Hematopoietic multipotent progenitor cell treated with erythropoietin and hydrocortisone succinate and interleukin-3 and kit ligand, for 4 days (in vitro differentiated cells): ENCODE data around the gene DNAJC3.
"Not testable (repeated sequence)": the region's sequence is repeated elsewhere in the genome, so short reads cannot be mapped to it uniquely, and the experiment has no call there.

Experiments used
- DNase-seq: peaks from one replicate; pipeline ENCODE4 v3.0.0-alpha.2; 2015

Gene DNAJC3

DNA sequence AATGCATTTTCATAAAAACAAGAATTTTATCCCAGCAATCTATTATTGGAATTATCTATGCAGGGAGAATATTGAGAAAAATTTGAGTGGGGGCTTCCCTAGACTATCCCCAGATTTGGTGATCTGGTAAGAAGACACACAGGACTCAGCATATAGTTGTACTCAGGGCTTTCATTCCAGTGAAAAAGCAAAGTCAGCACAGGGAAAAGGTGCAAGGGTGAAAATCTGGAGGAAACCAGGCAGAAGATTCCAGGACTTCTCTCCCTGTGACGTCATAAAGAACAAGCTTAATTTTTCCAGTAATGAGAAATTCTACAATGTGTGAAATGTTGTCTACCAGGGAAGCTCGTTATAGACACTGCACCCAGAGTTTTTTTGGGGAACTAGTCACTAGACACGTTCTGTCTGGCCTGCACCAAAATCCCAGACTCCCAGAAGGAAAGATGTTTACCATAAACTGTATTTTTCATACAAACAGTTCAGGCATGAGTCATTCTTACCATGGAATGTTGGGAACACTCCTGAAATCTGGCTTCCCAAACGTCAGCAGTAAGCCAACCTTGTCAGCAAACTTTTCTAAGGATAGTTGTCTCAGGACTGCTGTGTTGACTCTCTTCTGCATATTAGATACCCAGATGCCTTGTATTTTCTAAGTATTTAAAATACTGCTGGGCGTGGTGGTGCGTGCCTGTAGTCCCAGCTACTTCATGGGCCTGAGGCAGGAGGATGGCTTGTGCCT, 107.4 kb downstream of the DNAJC3 start:
- no peak for DNase-seq

DNA sequence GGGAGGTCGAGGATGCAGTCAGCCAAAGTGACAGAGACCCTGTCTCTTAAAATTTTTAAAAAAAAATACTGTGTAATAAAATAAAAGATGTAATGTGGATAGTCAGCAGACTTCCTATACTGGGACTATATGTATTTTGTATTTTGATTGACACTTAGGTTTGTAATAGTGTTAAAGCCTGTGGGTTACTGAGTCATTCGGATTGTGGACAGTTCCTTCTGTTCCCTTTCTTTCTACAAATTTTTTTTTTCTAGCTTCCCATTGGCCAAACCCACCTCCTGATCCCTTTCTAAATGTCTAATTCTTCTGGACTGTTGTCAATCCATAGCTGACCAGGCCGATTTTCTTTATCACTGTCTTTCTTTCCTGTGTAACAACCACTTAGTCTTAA, 108.0 kb downstream of the DNAJC3 start:
- DNase-seq: peak; percentile 40

DNA sequence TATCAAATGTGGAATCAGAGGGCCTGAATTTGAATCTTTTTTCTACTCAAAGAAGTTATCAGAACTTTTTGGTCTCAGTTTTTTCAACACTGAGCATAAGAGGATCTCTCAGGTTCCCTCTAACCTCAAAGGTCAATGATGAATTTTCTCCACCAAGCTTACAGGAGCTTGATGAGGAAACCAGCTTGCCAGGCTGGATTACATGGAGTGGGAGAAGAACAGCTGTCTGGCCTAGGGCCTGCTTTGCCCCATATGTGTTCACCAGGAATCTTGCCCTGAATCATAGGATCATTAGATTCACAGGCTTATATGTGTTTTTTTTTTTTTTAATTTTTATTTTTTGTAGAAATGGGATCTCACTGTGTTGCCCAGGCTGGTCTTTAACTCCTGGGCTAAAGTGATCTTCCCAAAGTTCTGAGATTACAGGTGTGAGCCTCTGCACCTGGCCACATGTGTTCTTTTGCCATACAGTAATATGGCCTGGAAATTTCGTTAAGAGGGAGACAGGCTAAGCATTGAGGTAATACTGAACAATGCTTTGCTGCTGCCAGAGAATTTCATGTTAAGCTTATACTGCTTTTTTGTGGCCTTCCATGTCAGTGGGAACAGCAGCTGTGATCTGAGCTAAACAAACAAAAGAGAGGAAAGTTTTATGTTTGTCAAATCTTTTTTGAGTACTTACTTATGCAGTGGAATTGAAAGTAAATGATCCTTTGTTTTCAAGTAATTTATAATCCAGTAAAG, 110.6 kb downstream of the DNAJC3 start:
- no peak for DNase-seq

DNA sequence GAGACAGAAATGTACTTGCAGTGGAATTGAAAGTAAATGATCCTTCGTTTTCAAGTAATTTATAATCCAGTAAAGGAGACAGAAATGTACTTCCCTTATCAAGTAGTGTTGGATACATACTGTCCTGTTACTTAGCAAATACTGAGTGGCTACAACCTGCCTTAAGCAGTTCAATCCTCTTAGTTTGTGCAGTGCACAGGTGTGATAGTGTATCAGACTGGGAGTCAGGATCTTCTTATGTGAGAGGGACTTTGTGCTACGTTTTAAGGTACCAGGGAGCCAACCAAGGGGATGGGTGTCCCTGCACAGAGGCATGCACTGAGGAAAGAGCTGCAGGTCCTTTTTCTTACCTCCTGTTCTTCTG, 111.1 kb downstream of the DNAJC3 start:
- no peak for DNase-seq

DNA sequence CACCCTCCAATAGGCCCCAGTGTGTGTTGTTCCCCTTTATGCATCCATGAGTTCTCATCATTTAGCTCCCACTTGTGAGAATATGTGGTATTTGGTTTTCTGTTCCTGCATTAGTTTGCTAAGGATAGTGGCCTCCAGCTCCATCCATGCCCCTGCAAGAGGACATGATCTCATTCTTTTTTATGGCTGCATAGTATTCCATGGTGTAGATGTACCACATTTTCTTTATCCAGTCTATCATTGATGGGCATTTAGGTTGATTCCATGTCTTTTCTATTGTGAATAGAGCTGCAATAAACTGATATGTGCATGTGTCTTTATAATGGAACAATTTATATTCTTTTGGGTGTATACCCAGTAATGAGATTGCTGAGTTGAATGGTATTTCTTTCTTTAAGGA, 112.4 kb downstream of the DNAJC3 start:
- DNase-seq: not testable (repeated sequence)

DNA sequence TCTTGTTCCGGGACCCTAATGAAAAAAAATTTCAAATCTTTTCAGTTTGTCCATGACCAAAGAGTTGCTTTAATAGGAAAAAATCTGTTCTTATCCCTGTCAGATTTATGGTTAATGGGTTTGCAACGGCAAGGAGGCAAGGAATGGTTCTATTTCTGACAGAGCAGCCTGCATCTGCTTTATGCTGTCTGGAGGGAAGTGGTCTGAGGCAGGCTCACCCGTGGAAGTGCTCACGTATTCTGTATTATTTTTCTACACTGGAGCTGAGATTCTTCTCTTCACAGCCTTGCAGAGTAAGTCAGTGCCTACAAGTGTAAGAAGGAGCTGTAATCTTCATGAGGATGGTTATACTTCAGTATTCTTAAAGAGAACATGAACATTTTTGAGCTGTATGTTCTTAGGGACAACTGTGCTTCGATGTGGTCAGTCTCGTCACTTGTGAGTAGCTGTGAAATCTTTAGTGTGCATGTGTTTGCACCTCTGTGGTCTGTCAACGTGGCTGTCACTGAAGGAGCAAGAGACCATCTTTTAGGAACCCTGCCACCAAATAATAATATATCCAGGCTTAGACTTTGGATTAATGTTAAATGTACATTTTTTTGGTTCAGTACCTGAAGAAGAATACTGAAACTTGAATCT, 114.3 kb downstream of the DNAJC3 start:
- no peak for DNase-seq

DNA sequence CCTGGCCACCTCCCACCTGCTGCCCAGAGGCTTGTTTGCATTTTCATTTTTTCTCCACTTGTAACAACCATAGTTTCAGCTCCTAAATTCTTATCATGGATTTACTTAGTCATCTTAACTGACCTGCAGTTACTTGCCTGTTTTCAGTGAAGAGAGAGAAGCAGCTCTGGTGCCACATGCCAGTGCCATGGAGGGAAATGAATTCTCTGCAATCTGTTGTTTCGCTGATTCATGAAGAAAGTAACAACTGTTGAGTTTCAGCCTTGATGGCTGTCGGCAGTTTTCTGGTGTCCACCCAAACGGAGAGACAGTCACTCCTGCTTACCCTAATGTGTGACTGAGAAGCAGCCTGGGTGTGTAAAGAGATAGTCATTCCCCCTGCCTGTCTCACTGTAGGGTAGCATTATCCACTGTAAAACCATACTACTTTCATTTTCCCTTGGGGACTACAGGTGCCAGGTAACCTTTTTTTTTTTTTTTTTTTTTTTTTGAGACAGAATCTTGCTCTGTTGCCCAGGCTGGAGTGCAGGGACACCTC, 116.1 kb downstream of the DNAJC3 start:
- no peak for DNase-seq

DNA sequence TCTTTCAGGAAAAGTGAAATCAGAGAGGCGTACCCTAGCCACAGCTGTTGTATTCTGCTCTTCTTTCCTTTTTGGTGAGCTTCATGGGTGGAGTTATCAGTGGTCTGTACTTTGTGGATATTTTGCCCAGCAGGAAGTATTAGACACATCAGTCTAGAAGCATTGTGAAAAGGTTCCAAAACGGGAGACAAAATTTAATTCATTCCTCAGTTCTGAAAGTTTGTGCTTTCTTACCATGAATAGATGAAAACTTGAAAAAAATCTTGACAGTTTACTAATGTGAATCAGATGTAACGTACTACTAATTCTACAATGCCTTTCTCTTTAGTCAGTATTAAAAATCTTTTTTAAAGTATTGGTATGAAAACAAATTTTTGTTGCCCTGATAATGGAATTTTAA, 116.8 kb downstream of the DNAJC3 start:
- DNase-seq: no peak

DNA sequence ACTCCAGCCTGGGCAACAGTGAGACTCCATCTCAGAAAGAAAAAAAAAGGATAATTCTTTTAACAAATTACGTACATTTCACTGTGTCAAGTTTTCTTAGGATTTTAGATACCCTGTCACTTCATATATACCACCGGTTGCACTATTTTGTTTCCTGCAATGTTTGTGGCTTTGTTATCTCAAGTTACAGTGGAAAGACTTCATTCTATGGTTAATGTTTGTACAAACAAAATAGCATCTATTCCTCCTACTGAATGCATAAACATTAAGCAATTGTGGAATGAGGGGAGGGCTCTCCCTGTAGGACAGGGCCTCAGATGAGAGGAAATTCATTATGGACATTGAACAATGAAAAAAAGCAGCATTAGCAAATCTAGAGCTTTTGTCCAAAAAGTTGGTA, 120.1 kb downstream of the DNAJC3 start:
- DNase-seq: no peak

DNA sequence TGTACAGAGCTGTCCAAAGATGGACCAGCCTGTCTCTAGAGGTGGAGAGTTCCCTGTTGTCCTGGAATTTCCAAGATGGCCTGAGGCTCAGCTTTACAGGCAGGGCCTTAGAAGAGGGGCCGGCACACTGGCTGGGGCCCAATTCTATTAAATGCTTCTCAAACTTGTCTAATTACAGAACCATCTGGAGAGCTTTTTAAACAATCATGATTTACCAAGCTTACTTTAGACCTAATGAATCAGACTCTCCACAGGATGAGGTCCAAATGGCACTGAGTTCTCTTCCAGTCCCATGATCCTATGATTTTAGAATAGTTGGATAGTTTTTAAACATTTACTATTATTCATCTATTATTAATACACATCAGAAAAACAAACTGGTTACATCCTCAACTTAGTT, 123.5 kb downstream of the DNAJC3 start:
- DNase-seq: no peak

DNA sequence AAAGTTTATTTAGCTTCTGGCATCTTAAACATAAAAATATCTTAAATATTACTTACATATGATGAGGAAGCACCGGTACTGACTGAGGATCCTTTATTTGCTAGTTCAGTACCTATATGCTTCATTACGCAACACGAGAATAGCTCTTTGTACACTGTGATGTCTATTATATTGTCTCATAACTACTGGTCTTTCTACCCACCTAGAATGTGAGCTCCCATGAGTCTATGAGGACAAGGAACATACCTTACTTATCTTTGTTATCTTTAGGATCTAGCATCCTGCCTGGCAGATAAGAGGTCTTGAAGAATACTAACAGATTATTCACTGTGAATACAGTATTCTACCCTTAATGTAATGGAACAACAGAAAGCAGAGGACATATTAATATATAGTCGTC, 124.9 kb downstream of the DNAJC3 start:
- DNase-seq: no peak

DNA sequence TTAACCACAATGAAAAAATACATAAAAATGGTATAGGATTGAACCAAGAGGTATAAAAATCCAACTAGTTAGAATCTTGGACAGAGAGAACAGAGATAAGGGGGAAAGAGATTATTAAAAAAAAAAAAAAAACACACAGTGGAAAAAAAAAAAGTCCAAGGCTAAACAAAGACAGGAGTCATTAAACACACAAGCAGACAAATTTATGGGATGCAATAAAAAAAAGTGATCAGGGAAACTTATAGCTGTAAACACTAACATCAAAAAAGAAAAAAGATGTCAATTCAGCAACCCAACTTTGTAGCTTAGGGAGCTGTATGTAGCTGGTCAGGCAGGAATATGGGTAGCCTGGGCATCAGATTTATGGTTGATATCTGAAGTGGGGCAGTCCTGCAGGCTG, 129.0 kb downstream of the DNAJC3 start:
- no peak for DNase-seq

DNA sequence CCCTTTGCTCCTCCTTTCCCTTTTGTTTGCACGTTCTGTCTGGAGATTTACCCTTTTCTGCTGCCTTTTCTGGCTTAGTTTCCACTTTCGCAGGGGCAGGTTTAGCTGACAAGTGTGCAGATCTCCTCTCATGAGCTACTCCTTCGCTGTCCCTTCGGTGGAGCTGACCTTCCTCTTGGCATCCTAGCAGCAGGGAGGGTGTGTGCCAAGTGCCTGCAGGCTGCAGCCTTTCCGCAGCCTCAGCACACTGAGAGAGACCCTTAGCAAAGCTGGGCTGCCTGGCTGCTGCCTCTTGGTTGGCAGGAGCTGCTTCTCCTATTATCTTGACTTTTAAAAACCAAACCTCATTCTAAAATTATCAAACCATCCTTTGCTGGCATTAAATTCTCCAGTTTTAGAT, 132.5 kb downstream of the DNAJC3 start:
- no peak for DNase-seq

DNA sequence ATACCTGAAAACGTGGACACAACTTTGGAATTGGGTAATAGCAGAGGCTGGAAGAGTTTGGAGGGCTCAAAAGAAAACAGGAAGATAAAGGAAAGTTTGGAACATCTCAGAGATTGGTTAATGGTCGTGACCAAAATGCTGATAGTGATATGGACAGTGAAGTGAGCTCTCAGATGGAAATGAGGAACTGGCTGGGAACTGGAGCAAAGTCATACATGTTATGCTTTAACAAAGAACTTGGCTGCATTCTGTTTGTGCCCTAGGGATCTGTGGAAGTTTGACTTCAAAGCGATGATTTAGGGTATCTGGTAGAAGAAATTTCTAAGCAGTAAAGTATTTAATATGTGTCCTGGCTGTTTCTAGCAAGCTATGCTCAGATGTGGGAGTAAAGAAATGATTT, 136.2 kb downstream of the DNAJC3 start:
- DNase-seq: no peak

DNA sequence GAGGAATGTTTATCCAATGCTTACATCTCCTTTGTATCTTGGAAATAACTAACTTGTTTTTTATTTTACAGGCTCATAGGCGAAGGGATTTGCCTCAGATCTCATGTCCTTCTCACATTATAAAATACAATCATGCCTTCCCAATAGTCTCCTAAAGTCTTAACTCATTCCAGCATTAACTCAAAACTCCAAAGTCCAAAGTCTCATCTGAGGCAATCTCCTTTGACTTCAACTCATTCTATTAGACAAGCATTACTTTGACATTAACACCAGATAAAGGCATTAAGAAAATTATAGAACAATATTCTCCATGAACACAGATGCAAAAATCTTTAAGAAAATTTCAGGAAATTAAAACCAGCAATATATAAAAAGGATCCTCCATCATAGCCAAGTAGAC, 137.6 kb downstream of the DNAJC3 start:
- DNase-seq: no peak

DNA sequence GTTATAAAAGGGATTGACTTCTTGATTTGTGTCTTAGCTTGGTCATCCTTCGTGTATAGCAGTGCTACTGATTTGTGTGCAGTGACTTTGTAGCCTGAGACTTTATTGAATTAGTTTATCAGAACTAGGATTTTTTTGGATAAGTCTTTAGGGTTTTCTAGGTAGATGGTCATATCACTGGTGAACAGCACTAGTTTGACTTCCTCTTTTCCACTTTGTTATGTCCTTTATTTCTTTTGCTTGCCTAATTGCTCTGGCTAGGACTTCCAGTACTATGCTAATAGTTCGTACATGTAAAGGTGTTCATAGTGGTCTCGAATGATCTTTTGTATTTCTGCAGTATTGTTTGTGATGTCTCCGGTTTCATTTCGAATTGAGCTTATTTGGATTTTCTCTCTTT, 145.4 kb downstream of the DNAJC3 start:
- peak; percentile 20 for DNase-seq

DNA sequence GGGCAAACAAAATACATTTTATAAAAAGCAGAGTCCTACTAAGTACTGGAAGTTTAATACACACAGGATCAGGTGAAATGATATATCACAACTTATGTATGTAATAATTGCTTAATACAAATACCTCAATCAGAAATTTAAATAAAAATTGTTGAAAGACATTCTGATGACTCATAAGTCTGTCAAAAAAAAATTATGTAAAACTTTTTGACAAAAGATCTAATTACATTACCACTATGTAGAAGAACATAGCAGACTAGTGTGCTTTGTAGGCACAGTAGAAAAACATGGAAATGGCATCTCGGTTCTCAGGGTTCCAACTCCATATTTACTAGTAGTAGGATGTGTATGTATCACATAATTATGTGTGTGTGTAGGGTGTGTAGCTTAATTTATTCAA, 156.2 kb downstream of the DNAJC3 start:
- no peak for DNase-seq

DNA sequence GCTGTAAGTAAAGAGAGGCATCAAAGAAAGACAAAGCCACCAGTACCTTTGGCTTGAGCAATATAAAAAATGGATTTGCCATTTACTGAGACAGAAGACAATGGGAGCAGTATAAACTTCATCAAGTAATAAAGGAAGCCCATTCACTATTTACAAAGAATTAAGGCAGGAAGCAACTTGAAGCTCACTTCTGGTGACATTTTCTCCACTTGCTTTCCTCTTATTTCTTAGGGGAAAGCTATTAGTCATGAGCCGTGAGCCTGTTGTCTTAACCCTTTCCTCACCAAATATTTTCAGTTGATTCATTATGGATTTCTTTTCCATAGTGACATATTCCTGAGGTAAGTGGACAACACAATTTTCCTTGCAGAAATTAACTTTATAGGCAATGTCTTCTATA, 156.8 kb downstream of the DNAJC3 start:
- peak; percentile 9 for DNase-seq

DNA sequence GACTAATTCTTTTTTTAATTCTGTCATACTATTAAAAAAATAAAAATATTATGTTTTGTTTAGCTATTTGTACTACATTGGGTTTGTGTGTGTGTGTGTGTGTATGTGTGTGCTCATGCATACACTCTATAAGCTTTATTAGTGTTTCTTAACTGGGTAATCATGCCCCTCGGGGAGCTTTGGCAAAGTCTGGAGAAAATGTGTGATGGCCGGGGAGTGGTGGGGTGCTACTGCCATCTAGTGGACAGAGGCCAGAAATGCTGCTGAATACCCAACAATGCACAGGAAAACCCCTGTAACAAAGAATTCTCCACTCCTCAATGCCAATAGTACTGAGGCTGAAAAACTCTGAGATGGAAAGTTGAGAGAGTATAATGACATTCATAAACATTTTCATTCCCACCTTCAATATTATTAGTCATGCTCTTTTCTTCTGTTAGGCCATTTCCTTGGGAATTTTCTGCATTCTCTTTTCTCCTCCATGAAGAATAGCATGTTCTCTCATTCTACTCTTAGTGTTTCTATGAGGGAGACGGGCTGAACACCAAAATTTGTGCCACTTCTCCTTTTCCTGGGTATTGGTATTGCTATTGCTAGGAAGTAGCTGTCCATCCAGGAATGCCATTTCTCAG, 157.3 kb downstream of the DNAJC3 start:
- DNase-seq: peak; percentile 84

DNA sequence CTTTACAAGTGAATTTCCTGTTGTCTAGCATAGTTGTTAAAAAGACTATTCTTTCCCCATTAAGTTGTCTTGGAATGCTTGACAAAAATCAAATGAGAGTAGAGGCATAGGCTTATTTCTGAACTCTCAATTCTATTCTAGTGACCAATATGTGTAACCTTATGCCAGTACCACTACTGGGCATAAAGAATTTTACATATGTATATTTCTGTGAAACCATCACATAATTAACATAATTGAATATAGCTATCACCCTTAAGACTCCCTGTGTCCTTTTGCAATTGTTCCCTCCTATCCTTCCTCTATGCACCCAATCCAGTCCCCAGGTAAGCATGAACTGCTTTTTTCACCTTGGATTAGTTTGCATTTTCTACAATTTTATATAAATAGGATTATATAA, 165.0 kb downstream of the DNAJC3 start:
- no peak for DNase-seq

DNA sequence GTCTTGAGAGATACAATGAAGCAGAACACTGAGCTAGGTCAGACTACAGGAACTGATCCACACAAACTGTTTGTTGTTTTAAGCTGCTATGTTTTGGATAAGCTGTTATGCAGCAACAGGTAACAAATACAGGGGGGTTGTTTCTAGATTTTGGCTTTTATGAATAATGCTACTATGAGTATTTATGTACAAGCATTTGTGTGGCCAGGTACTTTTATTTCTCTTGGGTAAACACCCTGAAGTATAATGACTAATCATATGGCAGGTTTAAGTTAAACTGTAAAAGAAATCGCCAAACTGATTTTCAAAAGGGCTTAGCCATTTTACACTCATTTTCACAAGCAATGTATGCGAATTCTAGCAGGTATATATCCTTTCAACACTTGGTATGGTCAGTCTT, 166.0 kb downstream of the DNAJC3 start:
- DNase-seq: no peak
